NCI-H2029 (cell line): ENCODE data around the gene C3orf22.
"Not testable (repeated sequence)": the region's sequence is repeated elsewhere in the genome, so short reads cannot be mapped to it uniquely, and the experiment has no call there.

Source experiments
- DNase-seq: peaks from one replicate; lab custom pipeline; 2025; lab: John Stamatoyannopoulos, UW

Gene C3orf22, protein sequence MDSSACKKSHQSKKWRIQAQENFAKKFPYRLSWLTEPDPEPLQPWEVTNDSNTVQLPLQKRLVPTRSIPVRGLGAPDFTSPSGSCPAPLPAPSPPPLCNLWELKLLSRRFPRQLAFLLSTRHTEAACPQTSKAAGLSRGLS

DNA sequence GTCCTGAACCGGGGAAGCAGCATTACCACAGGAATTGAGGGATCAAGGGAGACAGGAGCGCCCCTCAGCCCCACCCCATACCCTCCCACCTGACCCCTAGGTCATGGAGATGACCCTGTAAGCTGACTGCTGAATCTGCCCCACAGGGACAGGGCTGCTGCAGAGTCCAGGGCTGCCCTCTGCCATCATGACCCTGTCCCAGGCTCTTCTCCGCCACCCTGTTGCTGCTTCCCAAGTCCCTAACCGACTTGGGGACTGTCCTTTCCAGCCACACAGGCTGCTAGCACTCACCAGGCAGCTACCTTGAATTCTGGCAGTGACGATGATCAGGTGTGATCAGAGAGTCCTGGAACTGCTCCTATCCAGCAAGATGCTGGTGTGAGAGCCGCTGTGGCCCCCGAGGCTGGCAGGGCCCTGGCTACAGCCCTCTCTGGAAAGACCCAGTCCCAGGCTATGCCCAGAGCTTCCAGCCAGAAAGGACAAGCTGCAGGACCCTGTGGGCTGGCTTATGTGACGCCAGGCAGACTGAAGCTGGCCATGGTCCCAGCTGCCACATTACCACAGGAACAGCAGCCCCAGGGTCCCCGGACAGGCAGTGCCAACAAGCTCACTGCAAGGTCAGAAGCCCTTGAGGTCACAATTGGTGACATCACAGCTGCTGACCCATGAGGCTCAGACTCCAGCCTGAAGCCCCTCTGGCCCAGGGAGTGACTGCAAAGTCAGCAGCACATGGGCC is at the start of gene C3orf22:
Gene C3orf22, minus strand, starts transcription at position 597 of the 736 bp plus-strand sequence. CDS start 5,542 bp downstream, outside the sequence.
- no peak for DNase-seq

DNA sequence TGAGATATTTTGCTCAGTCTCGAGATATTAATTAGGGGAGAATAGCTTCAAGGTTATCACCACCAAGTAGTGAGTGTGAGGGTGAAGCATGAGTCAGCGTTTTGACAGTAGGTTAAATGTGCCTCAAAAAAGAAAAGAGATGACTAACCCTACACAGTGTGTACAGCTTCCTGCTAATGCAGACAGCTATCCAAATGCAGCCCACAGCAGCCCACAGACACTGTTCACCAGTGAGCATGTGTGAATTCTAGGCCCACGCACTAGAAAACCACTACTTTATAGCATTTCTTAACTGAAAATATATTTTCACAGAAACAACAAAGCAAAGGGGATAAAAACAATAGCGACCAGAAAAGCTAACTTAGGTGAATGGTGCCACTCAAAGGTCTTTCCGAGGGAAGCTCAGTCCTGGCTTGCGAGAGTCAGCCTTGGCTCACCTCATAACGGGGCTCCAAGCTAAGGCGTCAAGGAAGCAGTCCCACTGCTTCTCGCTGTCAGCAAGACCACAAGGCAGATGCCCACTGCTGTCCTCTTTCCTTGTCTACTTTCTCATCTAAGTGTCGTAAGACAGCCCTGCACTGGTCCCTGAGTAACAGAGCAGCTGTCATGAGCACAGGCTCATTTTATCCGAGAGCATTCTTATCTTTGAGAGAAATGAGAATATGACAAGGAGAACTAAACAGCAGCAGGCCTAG is 48.6 kb upstream of the C3orf22 start:
- no peak for DNase-seq

DNA sequence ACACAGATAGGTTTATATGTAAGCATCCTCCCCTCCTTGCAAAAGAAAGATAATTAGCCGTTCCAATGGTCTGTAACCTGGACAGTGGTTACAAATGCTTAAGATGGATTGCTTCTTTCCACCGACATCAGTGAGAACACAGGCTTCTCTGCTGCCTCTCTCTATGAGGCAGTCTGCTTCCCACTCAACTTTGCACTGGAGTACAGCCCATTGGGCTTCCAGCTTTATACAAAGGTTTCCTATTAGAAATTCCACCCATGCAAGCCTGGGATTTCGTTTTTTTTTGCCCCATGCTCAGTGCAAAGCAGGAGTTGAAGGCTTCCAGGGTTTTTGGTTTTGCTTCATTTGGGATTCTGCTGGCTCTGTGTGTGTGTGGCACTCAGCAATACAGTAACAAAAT is 47.3 kb upstream of the C3orf22 start:
- no peak for DNase-seq

DNA sequence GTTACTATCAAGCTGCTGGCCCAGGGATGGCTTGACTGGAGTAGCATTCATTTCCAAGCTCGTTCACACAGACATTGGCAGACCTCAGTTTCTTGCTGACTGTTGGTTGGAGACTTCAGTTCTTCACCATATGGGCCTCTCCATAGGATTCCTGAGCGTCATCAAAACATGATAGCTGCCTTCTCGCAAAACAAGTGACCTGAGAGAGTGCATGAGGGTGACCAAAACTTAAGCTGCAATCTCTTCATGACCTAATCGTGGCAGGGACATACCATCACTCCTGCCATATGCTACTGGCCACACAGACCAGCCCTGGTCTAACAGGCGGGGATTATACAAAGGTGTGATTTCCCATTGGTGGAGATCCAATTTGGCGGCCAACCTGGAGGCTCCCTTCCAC is 46.0 kb upstream of the C3orf22 start:
- DNase-seq, result no peak

DNA sequence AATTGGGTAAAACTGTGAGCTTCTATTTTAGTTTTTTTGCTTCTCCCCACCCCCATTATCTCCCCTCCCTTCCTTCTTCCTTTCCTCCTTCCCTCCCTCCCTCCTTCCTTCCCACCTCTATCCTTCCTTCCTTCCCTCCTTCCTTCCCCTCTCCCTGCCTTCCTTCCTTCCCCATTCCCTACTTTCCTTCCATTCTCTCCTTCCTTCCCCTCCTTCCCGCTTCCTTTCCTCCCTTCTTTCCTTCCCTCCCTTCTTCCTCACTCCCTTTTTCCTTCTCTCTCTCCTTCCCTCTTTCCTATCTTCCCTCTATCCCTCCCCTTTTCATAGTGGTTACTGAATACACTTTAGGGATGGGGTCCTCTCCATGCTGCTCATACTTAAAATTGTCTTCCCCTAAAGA is 40.4 kb upstream of the C3orf22 start:
- no peak for DNase-seq

DNA sequence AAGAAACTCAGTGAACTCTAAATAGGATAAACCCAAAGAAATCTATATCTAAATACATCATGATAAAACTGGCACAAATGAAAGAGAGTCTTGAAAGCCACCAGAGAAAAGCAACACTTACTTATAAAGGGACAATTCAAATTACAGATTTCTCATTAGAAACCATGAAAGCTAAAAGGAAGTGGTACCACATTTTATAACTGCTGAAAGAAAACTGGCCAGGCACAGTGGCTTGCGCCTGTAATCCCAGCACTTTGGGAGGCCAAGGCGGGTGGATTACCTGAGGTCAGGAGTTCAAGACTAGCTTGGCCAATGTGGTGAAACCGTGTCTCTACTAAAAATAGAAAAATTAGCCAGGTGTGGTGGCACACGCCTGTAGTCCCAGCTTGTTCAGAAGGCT is 36.7 kb upstream of the C3orf22 start:
- not testable (repeated sequence) for DNase-seq

DNA sequence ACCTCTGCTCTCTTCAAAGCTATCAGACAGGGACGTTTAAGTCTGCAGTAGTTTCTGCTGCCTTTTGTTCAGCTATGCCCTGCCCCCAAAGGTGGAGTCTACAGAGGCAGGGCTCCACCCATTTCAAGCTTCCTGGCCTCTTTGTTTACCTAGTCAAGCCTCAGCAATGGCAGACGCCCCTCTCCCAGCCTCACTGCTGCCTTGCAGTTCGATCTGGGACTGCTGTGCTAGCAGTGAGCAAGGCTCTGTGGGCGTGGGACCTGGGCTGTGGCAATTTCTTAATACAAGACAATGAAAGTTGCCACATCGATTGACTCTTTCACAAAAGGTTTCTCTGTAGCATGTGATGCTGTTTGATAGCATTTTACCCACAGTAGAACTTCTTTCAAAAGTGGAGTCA is 32.8 kb upstream of the C3orf22 start:
- not testable (repeated sequence) for DNase-seq

DNA sequence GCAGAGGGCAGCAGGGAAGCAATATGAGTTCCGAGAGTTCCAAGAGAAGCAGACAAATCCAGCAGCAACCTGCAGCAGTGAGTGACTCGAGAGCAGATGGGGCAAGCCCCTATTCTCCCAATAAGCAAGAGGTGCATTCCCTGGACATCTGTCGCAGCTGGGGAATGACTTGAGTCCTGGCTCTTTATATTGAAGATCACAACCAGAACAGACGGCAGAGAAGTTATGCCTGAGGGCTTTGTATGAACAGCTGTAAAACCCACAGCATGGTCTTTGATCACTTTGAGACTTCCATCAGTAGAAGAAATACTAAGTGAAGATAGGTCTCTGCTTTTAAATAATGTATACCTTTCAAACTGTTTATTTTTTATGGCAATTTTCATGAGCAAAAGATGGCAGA is 23.6 kb upstream of the C3orf22 start:
- DNase-seq, result no peak

DNA sequence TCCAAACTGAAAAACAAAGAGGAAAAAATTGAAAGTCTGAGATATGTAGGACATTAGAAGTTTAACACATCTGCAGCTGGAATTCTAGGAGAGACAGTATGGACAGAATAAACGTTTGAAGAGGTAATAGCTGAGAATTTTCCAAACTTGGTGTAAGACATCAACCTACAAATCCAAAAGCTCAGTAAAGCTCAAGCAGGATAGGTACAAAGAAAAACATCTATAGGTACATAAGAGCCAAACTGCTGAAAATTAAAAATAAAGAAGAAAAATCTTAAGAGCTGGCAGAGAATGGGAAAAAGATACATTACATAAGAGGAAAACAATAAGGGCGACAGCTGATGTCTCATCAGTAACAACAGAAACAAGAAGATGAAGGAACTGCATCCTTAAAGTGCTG is 22.8 kb upstream of the C3orf22 start:
- no peak for DNase-seq

DNA sequence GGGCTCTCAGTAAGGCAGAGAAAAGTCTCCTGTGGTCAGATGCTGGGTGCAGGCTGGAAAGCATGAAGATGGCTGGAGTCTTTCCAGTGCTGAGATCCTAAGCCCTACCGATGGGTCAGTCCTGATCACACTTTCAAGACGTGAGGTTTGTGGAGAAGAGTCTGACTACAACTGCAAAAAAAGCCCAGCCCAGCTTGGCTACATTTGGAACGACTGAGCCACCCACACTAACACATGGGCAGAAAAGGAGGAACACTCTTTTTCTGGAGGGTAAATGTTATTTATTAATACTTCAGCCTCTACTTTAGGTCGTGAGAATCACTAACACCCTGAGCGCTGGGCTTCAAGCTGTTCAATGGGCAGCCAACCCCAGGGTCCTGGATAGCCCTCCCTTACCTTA is 22.0 kb upstream of the C3orf22 start:
- DNase-seq, result no peak

DNA sequence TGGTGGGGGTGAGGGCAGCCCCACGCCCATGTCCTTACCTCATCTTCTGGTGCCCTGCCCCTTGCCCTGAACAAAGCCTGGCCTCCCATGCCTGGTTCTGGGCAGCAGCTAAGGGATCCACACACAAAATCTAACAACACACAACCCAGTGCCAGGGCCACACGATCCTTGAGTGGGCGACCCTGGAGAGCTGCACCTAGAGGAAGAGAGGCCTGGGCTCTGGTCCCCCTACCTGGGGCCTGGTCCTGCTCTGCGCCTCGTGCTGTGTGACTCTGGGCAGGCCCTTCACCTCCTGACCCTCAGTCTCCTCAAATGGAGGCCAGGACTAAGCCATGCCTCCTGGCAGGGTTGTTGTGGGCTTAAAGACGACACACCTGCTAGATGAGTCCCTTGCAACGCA is 20.0 kb upstream of the C3orf22 start:
- no peak for DNase-seq

DNA sequence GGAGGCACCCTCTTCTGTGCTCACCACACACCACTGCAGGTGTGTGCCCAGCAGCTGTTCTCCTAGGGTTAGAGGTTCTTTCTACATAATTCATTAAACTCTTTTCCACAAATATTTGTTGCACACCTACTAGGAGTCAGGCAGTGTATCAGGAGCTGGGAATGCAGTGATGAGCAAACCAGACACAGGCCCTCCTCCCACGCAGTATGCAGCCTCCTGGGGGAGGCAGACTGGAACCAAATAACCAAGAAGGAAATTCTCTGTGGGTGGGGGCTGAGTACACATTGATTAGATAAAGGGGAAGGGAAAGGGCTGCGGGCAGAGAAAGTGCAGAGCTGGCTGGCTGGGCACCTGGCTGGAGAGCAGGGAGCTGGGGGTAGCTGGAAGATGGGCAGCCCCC is 18.5 kb upstream of the C3orf22 start:
- no peak for DNase-seq

DNA sequence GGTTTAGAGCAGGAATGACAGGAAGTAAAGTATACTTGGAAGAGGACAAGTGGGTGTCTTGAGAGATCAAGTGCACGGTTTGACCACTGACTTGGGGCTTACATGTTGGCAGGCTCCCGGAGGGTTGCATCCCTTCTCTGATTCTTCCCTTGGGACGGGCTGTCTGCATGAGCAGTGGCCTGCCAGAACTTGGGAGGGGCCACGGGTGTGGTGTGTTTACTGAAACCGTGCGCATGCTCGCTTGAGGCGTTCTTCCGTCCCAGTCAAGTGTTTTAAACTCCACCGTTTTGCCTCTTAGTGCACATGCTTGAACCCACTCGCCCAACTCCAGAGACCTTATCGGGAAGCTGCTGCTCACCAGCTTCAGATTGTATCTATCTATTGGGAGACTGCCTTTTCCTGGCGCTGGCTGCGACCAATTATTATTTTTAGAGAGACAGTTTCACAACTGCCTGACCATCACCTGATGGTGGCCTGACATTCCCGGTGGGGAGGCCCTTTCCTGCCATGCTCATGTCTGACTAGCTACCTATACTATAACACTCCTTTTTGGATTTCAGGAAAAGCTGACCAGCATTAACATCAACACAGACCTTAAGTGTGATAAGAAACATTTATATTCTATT is 14.9 kb upstream of the C3orf22 start:
- no peak for DNase-seq

DNA sequence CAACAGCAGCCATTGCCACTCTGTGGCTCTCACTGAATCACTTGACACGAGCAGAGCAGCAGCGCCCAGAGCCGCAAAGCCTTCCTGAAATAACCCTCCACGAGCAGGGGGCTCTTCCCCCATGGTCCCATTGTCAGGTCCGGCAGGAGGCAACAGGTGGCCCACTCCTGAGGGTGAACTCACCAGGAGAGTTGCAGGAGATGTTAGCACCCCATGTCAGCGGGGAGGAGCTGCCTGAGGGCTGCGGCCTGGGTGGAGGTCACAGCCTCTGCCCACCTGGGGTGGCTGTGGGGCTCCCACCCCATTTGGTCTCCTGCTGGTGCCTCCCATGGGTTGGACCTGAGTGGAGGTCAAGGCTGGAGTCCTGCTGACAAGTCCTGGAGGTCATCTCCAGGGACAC is 12.3 kb upstream of the C3orf22 start:
- no peak for DNase-seq

DNA sequence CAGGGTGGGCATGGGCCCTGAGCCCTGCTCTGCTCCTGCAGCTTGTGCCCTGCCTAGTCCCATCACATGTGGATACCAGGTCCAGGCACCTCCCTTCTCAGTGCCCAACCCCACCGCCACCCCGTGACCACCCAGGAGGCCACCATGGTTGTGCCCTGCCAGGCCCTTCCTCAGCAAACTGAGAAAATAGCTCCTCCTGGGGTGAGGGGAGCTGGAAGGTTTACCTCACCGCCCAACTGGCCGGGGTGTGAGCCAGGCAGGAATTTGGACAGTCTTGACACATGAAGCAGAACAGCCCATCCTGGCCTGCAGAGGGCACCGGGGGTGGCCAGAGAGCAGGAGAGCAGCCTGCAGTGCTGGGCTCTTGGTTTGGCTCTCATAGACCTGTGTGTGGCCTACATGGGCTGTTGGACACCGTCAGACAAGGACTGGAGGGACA is 11.4 kb upstream of the C3orf22 start:
- DNase-seq, result no peak

DNA sequence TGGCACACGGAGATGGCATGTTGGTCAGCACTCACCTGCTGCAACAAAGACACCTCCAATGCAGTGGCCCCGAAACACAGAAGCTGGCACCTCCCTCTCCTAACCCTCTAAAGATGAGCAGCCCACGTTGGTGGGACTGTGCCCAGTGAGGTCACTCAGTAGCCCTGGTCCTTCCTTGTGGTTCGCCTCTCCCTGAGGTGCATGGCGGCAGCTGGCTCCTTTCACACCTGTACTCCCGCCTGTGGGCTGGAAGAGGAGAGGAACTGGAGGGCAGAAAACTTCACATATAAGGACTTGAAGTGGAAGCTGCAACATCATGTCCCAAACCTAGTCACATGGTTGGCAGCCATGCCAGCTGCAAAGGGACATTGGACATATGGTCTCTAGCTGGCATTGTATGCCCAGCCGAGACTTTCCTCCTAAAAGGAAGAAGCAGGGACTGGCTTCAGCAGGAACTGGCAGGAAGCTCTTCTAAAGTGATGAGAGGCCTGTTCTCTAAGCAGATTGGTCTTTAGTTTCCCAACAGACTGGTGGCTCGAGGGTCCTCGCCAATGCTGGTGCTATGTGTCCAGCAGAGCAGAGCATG is 10.8 kb upstream of the C3orf22 start:
- DNase-seq, result no peak

DNA sequence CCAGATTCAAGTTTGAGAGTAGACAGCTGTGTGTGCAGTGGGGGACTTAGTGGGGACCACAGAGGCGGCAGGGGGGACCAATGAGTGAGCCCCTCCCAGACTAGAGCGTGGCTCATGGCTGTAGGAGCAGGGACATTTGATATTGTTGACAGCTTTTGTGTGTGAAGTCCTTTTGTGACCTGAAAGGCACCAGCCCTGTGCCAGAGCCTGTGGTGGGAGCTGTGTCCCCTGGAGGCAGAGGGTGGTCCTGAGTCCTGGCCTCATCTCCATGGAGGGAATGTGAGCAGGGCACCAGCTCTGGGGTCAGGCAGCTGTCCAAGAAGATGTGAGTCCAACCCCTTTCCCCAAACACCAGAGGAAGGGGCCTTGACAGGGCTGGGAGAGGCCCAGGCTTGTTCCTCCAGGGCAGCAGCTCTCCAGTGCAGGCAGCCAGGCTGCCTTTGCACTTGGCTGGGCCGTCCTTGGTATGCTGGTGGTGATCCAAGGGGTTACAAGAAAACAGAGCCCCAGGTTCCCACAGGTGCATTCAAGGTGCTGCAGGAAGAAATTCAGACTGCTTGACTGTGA is 10.1 kb upstream of the C3orf22 start:
- no peak for DNase-seq

DNA sequence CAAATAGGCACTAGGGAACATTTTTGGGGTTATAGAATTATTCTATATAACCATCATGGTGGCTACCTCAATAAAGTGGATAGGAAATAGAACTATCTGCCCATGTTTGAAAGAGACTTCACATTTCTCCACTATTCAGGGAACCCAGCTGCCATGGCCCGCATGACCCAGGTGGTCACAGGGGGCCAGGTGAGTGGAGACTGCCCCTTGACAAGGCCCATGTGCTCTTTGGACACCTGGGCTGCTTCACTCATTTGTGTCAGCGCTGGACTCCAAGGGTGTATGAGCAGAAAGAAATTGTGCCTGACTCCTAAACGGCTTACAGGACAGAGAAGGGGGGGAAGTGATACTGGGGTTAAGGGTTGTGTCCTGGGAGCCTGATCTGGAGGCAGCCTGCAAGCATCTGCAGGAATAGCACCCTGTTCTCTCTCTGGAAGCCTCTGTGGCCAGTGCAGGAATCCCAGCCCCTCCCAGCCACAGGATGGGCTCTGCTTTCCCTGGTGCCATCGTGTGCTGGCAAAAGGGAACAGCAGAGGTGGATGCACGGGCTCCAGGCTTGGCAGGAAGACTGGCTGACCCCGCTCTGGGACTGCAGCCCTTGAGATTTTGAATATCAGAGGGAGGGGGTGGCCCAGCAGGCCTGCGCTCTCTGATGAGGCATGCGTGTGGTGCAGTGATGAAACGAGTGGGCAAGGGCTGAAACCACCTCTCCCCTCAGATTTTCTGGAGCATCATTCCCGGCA is 9.1 kb upstream of the C3orf22 start:
- no peak for DNase-seq

DNA sequence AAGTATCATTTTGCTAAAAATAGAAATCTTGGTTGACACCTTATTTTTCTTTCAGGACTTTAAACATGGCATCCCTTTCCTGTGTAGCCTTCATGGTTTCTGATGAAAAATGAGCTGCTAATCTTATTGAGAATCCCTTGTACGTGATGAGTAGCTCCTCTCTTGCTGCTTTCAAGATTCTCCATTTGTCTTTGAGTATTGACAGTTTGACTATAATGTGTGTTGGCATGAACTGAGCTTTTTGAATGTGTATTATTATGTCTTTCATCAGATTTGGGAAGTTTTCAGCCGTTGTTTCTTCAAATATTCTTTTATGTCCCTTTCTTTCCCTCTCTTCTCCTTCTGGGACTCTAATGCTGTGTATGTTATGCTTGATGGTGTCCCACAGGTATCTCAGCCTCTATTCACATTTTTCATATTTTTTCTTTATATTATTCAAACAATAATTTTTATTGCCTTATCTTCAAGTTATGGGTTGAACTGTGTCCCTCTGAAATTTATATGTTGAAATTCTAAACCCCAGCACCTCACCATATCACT is 4.1 kb upstream of the C3orf22 start:
- DNase-seq, result no peak

DNA sequence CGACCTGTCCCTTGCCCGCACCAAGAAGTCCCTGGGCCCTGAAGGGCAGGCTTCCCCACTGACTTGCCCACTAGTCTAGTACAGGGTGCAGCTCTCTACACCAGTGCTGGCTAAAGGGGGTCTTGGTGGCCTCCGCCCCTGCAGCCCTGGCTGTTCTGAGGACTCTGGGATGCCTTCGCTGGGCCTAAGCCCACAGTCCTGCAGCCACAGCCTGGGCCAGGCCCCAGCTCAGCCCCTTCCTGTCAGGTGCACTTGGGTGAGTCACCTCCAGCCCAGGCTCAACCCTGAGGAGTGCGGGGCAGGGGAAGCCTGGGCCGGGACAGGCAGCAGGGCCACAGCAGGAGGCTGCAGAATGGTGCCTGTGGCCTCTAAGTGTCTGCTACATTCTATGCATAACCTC is 971 bp downstream of the C3orf22 start:
- DNase-seq, result no peak

DNA sequence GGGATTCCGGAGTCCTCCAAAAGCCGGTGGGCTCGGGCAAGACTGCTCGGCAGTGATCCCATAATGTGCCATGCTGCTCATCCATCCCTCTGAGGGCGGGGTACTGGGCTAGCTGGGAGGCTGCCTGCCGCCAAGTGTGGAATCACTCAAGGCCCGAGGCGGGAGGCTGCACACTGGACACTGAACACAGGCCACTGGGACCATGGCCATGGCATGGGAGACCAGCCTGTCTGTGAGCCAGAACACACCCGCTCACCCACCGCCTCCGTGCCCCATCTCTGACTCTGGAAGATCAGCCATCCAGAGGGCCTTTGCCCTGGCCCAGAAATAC is 1.4 kb downstream of the C3orf22 start:
- no peak for DNase-seq
